Right lobe of liver (tissue), 4 donors: ENCODE measurements around the gene MAGOH.

ENCODE experiments used
- POLR2A ChIP-seq: fragments of 450-650 bp; IDR thresholded peaks from one replicate; pipeline ENCODE4 v1.6.1; 2017; ENCODE audit warnings: antibody characterized with exemption, mild to moderate bottlenecking
- TF ChIP-seq, protein P1 (sequence below), 4 donors: fragments of 200-600 bp in 3 of 4; fragments of 450-650 bp in 1 of 4; IDR thresholded peaks; one replicate each; pipeline versions ENCODE4 v1.5.1 to v1.8.0; 2016 to 2022; ENCODE audit warnings: antibody characterized with exemption in 4 of 4, mild to moderate bottlenecking in 2 of 4
- donor health status: DM: no; HTN: no; CAD: no.
- donor health status: DM: no; HTN: no; CAD: no.
- donor health status: DM: no; HTN: yes; CAD: no.

DNA sequence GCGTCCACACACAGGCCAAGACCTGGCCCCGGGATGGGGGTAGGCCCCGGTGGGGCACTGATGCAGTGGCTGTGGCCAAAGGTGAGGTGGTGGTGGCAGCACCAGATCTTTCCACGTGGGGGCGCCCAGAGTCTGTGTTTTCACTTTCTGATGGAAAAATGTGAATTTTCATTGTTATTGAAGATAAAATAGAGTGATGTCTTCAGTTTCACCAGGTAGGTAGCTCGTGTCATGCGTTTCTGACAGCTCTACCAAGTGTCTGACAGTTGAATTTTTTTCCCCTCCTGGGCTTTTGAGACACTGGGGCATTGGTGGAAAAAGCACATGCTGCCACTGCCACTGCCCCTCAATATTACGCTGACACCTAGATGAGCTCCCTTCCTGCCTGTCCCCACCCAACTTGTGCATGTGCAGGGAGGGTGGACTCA, 40.0 kb upstream of the MAGOH start:
- TF ChIP-seq, protein P1, sequence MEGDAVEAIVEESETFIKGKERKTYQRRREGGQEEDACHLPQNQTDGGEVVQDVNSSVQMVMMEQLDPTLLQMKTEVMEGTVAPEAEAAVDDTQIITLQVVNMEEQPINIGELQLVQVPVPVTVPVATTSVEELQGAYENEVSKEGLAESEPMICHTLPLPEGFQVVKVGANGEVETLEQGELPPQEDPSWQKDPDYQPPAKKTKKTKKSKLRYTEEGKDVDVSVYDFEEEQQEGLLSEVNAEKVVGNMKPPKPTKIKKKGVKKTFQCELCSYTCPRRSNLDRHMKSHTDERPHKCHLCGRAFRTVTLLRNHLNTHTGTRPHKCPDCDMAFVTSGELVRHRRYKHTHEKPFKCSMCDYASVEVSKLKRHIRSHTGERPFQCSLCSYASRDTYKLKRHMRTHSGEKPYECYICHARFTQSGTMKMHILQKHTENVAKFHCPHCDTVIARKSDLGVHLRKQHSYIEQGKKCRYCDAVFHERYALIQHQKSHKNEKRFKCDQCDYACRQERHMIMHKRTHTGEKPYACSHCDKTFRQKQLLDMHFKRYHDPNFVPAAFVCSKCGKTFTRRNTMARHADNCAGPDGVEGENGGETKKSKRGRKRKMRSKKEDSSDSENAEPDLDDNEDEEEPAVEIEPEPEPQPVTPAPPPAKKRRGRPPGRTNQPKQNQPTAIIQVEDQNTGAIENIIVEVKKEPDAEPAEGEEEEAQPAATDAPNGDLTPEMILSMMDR (IDR thresholded peaks at IDR 0.05) = peak; percentile 81 to 91 (median 82)
- TF ChIP-seq POLR2A = no peak
